HG03060 (cell line): ENCODE results near the gene WNK4.

Experiments
- ATAC-seq: cut with Tn5 transposase; IDR thresholded peaks from one replicate; pipeline ENCODE4 v1.9.1; 2021; ENCODE audit warnings: low read depth, moderate number of reproducible peaks; ENCODE audit not compliant: unreplicated experiment

WNK4 gene

GRCh38 chr17:42795465-42795864 lies 15.1 kb downstream of the WNK4 start:
- ATAC-seq, result no peak

GRCh38 chr17:42796066-42796758 lies 15.8 kb downstream of the WNK4 start:
- ATAC-seq, result no peak

GRCh38 chr17:42797067-42798007 lies 16.9 kb downstream of the WNK4 start:
- no peak for ATAC-seq

- ATAC-seq, result no peak
Observed at GRCh38 chr17:42798011-42798382, 17.6 kb downstream of the WNK4 start.

- no peak for ATAC-seq
Observed at GRCh38 chr17:42798383-42799380, 18.3 kb downstream of the WNK4 start, which contains the start of the genes CNTD1 and COA3. Gene CNTD1, plus strand, starts transcription at chr17:42798861. Its CDS starts 207 bp downstream, at chr17:42799068. Gene COA3, minus strand, starts transcription at chr17:42798704. Its CDS starts 23 bp downstream, at chr17:42798681.

GRCh38 chr17:42803074-42803883 lies 22.9 kb downstream of the WNK4 start:
- ATAC-seq, result no peak

- no peak for ATAC-seq
Observed at GRCh38 chr17:42804918-42805367, 24.5 kb downstream of the WNK4 start.

GRCh38 chr17:42806249-42806648 lies 25.8 kb downstream of the WNK4 start:
- ATAC-seq, result no peak

GRCh38 chr17:42809250-42809649 lies 28.8 kb downstream of the WNK4 start:
- no peak for ATAC-seq

- ATAC-seq, result no peak
Observed at GRCh38 chr17:42814633-42815399, 34.4 kb downstream of the WNK4 start.

- no peak for ATAC-seq
Observed at GRCh38 chr17:42817866-42818265, 37.5 kb downstream of the WNK4 start.

GRCh38 chr17:42818379-42818778 lies 38.0 kb downstream of the WNK4 start:
- ATAC-seq, result no peak

GRCh38 chr17:42819939-42820535 lies 39.6 kb downstream of the WNK4 start:
- ATAC-seq, result no peak

GRCh38 chr17:42821176-42821575 lies 40.8 kb downstream of the WNK4 start:
- no peak for ATAC-seq

- no peak for ATAC-seq
Observed at GRCh38 chr17:42827472-42827871, 47.1 kb downstream of the WNK4 start.

GRCh38 chr17:42830971-42831370 lies 50.6 kb downstream of the WNK4 start:
- ATAC-seq, result no peak

- no peak for ATAC-seq
Observed at GRCh38 chr17:42832213-42832933, 52.0 kb downstream of the WNK4 start.
